ENCODE data around the gene AGR3. TPM values are rescaled to one million over a fixed set of nuclear protein-coding genes. Genes with fewer than 3 reads are reported as not detected.

AGR3 gene
- polyA plus RNA-seq, 1 experiment: not detected

GRCh38 chr7:16841681-16842080 lies 40.1 kb downstream of the AGR3 start:
- no peaks in the 10 kb centered on the region for H3K36me3 ChIP-seq (ENCODE audit: control insufficient read depth, insufficient read depth, low read length)
- H3K27me3 ChIP-seq (ENCODE audit: control insufficient read depth, insufficient read depth, low read length): no peaks in the 10 kb centered on the region
- H3K4me3 ChIP-seq (ENCODE audit: low read depth, low read length): no peak overlapping the region
- no peak for DNase-seq (ENCODE audit: low read depth)
- TF ChIP-seq, protein P1, sequence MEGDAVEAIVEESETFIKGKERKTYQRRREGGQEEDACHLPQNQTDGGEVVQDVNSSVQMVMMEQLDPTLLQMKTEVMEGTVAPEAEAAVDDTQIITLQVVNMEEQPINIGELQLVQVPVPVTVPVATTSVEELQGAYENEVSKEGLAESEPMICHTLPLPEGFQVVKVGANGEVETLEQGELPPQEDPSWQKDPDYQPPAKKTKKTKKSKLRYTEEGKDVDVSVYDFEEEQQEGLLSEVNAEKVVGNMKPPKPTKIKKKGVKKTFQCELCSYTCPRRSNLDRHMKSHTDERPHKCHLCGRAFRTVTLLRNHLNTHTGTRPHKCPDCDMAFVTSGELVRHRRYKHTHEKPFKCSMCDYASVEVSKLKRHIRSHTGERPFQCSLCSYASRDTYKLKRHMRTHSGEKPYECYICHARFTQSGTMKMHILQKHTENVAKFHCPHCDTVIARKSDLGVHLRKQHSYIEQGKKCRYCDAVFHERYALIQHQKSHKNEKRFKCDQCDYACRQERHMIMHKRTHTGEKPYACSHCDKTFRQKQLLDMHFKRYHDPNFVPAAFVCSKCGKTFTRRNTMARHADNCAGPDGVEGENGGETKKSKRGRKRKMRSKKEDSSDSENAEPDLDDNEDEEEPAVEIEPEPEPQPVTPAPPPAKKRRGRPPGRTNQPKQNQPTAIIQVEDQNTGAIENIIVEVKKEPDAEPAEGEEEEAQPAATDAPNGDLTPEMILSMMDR (IDR thresholded peaks at IDR 0.05; ENCODE audit: insufficient read depth, low read depth, low read length): no peak
- CTCF ChIA-PET: no interaction called here
- POLR2A ChIA-PET: no interaction called here

DNA sequence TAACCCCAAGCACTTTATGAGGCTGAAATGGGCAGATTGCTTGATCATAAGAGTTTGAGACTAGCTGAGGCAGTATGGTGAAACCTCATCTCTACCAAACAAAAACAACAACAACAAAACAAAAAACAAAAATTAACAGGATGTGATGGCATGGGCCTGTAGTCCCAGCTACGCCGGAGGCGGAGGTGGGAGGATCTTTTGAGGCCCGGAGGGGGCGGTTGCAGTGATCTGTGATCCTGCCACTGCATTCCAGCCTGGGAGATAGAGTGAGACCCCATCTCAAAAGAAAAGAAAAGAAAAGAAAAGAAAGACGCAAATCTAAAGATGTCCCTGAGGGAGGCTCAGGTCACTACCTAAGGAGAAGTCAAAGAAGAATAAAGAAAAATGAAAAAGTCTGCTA lies 41.7 kb downstream of the AGR3 start:
- H3K4me3 ChIP-seq (ENCODE audit: low read depth, low read length): no peak overlapping the region
- H3K36me3 ChIP-seq (ENCODE audit: control insufficient read depth, insufficient read depth, low read length): no peaks in the 10 kb centered on the region
- no peaks in the 10 kb centered on the region for H3K27me3 ChIP-seq (ENCODE audit: control insufficient read depth, insufficient read depth, low read length)
- DNase-seq (ENCODE audit: low read depth): no peak
- CTCF ChIA-PET: interaction anchor here (0.8 to 1.2 kb wide), 2 partner anchors 14 to 39 kb away, joined by 3 read pairs; no protein-coding TSS in a partner anchor
- POLR2A ChIA-PET: no interaction called here
- TF ChIP-seq, protein P1 (IDR thresholded peaks at IDR 0.05; ENCODE audit: insufficient read depth, low read depth, low read length): no peak

DNA sequence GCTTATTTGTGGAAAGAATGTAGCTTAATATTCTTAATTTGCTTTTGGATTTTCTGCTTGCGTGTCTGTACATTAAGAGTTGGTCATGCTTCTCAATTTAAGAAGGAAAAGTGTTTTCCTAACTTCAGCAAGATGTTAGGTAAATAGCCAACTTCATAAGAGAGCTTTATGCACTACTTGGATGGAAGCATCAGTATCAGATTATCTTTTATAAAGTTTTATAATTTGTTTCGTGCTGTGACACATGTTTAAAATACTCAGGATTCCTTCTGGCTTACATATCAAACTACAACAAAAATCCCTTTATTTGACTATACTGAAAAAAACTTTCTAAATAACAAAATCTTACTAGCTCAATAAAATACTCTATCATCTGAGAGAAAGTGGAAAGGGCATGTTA lies 42.1 kb downstream of the AGR3 start:
- TF ChIP-seq, protein P1 (IDR thresholded peaks at IDR 0.05; ENCODE audit: insufficient read depth, low read depth, low read length): no peak
- POLR2A ChIA-PET: no interaction called here
- Histone ChIP-seq H3K27me3 (ENCODE audit: control insufficient read depth, insufficient read depth, low read length) (no peaks in the 10 kb centered on the region), H3K4me3 (ENCODE audit: low read depth, low read length) (no peak overlapping the region), H3K36me3 (ENCODE audit: control insufficient read depth, insufficient read depth, low read length) (no peaks in the 10 kb centered on the region)
- CTCF ChIA-PET: interaction anchor here (0.8 to 1.2 kb wide), 2 partner anchors 13 to 38 kb away, joined by 3 read pairs; no protein-coding TSS in a partner anchor
- DNase-seq (ENCODE audit: low read depth): peak; percentile 85

GRCh38 chr7:16838891-16839290 lies 42.9 kb downstream of the AGR3 start:
- TF ChIP-seq, protein P1 (IDR thresholded peaks at IDR 0.05; ENCODE audit: insufficient read depth, low read depth, low read length): no peak
- CTCF ChIA-PET: interaction anchor here (1.2 kb wide), 1 partner anchor 10 kb away, joined by 3 read pairs; no protein-coding TSS in a partner anchor
- DNase-seq (ENCODE audit: low read depth): no peak
- POLR2A ChIA-PET: no interaction called here
- Histone ChIP-seq H3K4me3 (ENCODE audit: low read depth, low read length) (no peak overlapping the region), H3K27me3 (ENCODE audit: control insufficient read depth, insufficient read depth, low read length) (no peaks in the 10 kb centered on the region), H3K36me3 (ENCODE audit: control insufficient read depth, insufficient read depth, low read length) (no peaks in the 10 kb centered on the region)

GRCh38 chr7:16838386-16838785 lies 43.4 kb downstream of the AGR3 start:
- H3K4me3 ChIP-seq (ENCODE audit: low read depth, low read length): no peak overlapping the region
- TF ChIP-seq, protein P1 (IDR thresholded peaks at IDR 0.05; ENCODE audit: insufficient read depth, low read depth, low read length): no peak
- ChIA-PET POLR2A (interaction anchor here (0.7 kb wide), 1 partner anchor 37 kb away, joined by 4 read pairs; no protein-coding TSS in a partner anchor), CTCF (interaction anchor here (1.2 kb wide), 1 partner anchor 10 kb away, joined by 3 read pairs; no protein-coding TSS in a partner anchor)
- no peak for DNase-seq (ENCODE audit: low read depth)
- no peaks in the 10 kb centered on the region for H3K36me3 ChIP-seq (ENCODE audit: control insufficient read depth, insufficient read depth, low read length)
- H3K27me3 ChIP-seq (ENCODE audit: control insufficient read depth, insufficient read depth, low read length): no peaks in the 10 kb centered on the region

Measured in BJ (cell line).